HG02938 (cell line): Measurements from ENCODE around the gene CAND2.
"Not testable (repeated sequence)": the region's sequence is repeated elsewhere in the genome, so short reads cannot be mapped to it uniquely, and the experiment has no call there.

Source experiments
- ATAC-seq: cut with Tn5 transposase; IDR thresholded peaks from one replicate; pipeline ENCODE4 v1.9.1; 2021; ENCODE audit warnings: mild to moderate bottlenecking, moderate library complexity; ENCODE audit not compliant: unreplicated experiment

CAND2 gene

DNA sequence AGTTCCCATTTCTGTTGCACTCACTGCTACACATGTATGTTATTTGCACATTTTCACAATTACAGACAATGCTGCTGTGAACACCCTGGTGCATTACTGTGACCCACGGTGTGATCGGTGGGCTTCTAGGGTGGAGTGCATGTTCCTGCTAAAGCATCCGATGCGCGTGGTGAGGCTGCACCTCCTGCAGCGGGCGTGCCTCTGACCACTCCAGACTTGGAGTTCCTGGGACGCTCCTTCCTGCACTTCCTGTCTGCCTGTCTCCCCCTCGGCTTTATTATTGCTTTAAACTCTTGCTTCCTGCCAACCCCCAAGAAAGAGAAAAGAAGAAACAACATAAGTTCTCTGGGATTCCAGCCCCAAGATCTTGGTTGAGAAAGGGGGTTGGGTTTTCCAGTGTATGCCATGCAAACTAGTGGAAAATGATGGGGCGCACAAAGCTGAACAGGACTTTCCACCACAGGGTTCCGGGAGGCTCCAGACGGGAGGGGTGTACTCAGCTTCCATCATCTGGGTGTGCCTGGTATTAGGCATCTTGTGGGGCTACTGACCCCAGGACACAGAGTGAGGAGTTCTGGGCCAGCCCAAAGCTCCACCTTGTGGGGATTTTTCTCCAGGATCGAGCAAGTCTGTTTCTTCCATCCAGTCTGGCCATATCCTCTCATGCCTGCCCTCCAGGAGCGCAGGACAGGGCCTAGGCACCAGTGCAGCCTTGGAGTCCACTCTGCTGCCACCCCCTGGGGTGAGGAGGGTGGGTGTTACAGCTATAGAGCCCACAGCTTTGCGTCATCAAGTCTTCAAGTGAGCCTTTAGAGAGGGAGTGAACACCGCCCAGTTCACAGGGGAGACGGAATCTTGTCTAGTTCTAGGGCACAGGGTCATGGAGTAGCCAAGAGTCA, 33.7 kb downstream of the CAND2 start:
- no peak for ATAC-seq

DNA sequence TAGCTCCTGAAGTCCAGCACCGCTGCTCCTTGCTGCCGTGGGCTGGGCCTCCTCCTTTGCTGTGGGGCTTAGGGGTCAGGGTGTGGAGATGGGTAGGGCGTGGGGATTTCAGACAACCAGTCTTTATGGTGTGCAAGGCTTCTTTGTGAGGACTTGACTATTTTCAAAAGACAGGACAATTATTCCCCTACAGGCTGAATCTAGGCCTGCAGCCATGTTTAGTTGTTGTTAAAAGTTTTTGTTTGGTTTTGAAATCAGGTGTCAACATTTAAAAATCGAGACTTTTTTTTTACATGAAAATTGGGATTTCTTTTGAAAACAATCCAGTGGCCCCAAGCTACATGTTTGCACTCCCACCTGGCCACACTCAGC, 34.3 kb downstream of the CAND2 start:
- no peak for ATAC-seq

DNA sequence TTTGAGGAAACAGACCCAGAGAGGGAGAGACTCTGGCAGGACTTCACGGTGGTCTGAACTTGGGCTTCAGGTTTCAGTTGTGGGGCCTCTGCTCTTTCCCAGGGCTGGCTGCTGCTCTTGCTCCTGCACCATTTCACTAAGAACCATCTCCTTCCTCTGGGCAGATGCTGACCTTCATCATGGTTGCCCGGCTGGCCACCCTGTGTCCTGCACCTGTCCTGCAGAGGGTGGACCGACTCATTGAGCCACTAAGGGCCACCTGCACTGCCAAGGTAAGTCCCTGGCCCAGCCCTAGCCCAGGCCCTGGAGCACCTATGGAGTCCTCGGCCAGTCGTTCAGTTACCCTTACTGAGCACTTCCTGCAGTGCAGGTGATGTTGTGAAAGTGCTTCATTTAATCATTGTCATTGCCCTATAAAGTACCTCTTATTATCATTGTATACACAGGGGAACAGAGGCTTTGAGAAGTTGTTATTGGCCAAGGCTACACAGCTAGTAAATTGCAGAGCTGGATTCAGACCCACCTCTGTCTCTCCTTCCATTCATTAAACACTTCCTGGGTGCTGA, 34.9 kb downstream of the CAND2 start:
- ATAC-seq: no peak

DNA sequence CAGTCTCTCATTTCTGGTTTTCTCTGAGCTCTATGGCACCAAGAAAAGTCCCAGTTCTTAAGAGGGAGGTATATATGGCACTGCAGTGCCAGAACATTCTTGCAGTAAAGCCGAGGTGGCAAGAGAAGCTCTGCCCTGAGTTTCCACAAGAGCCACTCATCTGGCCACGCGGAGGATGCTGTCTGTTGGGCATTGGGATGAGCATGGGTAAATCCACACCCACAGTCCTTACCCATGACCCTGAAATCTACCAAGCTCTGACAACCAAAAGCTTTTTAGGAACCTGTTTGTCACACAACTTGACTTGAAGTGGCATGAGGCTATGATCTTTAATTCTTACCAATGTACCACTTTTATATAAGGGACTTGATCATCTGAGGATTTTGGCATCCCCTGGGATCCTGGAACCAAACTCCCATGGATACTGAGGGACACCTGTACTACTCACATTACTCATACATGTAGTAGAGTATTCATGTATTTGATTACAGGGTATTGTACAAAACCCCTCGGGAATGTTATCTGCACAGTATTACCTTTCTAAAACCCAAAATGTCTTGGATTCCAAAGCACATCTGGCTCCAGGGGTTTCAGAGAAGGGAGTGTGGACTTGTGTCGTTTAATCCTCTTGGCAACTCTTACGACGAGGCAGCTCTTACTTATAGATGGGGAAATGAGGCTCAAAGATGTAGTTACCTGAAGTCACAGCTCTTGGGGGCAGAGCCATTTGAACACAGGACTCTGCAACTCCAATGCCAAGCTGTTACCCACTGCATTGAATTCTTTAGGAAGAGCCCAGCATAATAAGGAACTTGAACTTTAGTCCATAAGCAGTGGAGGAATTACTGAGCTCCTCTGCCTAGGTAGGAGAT, 36.1 kb downstream of the CAND2 start:
- no peak for ATAC-seq

DNA sequence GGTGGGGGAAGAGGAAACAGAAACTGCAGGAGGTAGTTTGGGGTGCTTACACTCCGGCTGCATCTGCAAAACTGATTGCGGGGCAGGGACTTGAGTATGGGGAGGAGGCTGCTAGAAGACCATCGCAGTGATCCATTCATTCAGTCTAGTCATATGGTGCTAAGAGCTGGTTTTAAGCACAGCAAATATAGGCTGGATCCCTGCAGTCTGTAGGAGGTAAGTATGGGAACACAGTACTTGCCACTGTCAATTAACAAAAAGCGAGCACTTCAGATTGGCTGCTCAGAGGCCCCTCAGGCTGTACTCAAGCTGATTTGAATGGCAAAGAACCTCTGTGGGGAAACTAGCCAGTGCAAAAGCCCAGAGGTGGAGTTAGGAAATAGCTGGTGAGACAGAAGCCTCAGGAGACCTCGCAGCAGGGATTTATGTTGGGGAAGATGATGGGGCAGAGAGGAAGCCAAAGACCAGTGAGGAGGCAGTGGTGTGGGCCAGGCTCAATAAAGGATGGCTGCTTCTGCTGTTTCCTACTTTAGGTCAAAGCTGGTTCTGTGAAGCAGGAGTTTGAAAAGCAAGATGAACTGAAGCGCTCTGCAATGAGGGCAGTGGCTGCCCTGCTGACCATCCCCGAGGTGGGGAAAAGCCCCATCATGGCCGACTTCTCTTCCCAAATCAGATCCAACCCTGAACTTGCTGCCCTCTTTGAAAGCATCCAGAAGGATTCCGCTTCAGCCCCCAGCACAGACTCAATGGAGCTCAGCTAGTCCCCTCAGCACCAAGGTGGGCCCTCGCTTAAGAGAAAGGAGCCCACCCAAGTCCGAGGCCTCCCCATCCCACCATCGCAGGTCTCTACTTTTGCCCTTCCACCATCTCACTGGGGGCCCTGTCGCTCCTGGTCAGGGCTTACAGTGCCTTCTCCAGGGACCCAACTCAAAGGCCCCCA, 37.0 kb downstream of the CAND2 start:
- ATAC-seq: no peak

DNA sequence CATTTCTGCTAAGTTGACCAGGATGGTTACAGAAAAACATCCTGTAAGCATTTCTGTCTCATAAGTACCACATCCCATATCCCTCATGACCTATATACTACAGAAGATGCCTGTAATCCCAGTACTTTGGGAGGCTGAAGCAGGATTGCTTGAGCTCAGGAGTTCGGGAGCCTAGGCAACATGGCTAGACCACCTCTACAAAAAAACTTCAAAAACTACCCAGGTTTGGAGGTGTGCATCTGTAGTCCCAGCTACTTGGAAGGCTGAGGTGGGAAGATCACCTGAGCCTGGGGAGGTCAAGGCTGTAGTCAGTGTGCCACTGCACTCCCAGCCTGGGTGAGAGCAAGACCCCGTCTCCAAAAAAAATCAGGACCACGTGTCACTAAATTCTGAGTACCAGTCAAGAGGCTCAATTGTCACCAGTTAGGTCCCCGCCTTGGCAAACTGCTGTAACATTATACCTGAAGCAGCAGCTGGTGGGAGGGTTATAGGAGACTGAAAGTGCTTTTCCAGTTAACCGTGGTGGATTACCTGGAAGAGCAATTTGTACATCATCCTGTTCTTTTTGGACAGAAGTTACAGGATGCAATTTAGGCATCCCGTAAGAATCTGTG, 38.7 kb downstream of the CAND2 start:
- ATAC-seq: no peak

DNA sequence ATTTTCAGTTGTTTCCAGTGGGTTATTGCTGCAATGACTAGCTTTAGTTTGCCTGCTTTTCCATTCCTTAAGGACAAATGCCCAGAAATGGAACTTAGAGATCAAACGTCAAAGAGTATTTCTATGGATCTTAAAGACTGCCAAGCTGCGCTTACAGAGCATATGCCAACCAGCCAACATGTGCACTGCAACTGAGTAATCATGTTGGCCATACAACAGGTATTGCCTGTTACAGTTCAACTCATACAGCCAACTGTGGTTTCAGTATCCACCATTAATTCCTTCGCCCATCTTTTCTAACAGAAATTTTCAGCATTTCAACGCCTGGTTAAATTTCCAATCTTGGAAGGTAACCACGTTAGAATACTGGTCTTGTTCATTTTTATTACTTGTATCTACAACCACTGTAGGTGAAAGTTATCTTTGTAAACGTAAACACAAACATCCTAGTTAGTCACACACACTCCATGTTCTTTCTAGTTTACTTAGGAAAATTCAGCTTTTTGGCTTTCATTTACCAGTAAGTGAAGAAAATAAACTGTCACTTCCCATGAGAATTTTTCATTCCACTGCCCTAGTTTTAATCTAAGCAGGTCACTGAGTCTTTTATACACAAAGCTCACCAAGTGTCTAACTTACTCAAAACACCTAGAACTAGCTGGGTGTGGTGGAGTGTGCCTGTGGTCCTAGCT, 41.0 kb downstream of the CAND2 start:
- ATAC-seq: no peak

DNA sequence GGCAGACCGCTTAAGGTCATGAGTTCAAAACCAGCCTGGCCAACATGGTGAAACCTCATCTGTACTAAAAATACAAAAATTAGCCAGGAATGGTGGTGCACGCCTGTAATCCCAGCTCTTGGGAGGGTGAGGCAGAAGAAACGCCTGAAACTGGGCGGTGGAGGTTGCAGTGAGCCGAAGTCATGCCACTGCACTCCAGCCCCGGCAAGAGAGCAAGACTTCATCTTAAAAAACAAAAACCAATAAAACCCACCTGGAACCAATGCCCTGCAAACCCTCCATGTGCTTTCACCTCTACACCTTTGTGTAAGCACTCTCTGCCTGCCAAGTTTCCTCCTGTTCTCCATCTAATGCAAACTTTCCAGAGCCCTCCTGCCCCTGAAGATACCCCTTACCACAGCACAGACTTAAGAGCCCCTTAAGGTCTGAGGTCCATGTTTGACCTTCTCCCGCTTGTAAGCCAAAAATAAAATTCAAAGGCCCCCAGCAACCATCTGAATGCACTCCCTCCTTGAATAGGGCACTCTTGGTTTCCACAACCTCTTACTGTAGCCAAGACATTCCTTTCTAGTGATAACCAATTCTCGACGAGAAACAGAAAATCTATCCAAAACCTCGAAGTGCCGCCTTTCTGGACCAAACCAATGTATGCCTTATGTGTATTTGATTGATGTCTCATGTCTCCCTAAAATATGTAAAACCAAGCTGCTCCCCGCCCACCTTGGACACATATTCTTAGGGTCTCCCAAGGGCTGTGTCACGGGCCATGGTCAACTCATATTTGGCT, 41.9 kb downstream of the CAND2 start:
- ATAC-seq: no peak

DNA sequence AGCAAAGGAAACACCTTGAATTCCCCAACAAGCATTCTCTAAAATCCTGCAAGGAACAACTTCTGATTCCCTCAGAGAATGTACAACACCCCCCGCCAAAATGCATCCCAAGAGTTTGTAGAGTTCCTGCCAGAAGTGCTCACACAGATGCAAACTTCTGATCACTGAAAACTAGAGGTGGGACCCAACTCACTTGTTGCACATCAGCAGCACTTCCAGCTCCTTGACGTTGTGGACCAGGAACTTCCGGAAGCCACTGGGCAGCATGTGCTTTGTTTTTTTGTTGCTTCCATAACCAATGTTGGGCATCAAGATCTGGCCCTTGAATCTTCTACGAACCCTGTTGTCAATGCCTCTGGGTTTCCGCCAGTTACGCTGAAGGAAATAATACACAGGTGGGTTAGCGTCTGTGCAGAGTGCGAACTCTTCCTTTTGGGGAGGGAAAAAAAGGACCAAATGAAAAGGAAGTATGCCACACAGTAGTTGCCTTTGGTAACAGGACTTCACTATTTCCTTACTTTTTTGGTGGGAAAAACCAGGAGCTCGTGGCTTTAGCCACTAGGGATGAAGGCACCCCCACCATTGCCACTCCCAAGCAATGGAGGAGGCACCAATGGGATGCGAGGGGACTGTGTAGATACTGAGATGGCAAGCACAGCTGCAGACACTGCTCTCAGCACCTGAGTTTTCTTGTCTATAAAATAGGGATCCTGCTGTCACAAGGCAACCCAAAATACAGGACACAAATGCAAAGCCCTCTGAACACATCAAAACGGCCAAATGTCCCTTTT, 42.9 kb downstream of the CAND2 start:
- ATAC-seq: no peak

DNA sequence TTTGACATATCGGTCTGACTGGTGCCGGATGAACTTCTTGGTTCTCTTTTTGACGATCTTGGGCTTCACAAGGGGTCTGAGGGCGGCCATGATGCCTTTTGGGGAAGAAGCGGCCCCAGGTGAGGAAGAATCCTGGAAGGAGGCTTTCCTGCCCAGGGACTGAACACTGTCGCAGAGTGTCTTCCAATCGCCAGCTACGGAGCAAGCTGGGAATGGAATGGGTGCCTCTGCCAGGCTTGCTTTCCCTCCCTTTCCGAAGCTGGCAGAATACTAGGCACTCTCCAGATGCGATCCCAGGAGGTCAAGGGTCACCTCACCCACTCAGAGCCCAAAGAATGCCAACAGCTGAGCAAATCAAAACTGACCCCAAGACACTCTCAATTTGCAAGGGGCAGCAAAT, 43.7 kb downstream of the CAND2 start:
- ATAC-seq: not testable (repeated sequence)

DNA sequence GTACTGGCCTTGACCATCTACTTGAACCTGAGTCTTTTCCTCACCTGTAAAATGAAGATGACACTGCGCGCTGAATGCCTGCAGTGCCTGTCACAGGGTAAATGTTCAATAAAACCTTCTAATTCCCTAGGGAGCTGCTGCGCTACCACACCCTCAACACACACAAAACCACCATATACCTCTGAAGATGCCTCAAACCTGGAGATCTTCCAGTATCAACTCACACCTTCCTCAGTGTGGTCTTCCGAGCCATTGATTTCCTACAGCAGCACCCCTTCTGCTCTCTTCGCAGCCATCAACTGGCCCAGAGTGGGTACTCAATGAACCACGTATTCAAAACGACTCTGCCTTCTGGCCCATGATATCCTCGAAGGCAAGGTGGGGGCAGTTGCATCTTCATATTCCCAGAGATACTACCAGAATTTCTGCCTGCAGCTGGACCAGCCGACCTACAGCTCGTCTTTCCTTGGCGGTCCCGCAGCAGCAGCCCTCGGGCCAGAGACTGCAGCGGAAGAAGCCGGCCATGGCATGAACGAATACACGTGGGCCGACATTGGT, 44.2 kb downstream of the CAND2 start:
- peak; percentile 26 for ATAC-seq

DNA sequence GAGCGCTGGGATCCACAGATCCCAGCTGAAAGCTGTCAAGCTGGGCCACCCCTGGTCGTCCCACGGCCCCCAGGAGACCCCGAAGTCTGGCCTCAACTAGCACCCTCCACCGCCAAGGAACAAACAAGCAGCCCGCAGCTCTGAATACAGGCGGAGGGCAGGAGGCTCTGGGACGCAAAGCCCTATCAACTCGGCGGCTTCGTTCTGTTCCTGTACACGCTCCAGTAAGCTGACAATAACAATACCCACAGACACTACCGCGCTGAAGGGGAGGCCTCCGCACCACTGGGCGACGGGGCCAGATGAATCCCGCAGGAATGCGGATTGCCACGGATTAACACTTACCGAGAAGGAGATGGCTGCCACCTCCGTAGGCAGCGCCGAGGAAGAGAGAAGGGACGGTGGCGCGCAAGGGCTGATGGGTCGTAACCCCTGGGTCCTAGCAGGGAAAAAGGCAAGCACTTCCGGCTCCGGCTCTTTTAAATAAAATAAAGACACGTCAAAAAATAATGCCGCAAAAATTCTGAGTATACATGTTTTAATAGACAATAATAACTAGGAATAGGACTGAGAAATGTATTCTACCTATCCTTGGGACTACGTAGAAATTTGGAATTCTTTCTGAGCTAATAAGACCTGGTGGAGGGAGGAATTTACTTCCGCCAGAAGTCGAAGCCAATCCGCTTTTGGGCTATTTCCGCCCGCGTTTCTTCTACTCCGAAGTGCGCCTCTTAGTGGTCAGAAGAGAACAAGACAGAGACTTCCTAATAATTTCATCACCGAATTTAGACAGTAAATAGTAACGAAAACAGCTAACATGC, 44.9 kb downstream of the CAND2 start, which contains the start of gene RPL32:
Gene RPL32, minus strand, starts transcription at position 417 of the 821 bp plus-strand sequence. CDS start 1,328 bp downstream, outside the sequence.
- ATAC-seq: peak; percentile 81

DNA sequence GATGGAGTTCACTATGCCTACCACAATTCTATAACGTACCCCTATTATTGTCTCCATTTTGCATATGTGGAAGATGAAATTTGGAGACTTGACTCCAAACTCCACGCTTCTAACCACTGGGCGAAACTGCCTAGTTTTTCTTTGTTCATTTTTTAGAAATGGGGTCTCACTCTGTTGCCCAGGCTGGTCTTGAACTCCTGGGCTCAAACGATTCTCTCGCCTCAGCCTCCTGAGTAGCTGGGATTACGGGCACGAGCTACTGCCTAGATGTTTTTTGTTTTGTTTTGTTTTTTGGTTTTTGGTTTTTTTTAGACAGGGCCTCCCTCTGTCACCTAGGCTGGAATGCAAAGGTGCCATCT, 45.5 kb downstream of the CAND2 start:
- no peak for ATAC-seq

DNA sequence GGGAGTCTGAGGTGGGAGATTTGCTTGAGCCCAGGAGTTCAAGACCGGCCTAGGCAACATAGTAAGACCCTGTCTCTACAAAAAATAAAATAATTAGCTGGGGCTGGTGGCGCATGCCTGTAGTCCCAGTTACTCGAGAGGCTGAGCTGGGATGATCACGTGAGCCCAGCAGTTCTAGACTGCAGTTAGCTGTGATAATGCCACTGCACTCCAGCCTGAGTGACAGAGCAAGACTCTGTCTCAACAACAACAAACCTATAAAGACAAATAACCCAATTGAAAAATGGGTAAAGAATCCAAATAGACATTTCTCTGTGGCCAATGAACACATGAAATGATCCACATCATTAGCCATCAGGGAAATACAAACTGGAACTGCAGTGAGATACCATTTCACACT, 46.0 kb downstream of the CAND2 start:
- no peak for ATAC-seq

DNA sequence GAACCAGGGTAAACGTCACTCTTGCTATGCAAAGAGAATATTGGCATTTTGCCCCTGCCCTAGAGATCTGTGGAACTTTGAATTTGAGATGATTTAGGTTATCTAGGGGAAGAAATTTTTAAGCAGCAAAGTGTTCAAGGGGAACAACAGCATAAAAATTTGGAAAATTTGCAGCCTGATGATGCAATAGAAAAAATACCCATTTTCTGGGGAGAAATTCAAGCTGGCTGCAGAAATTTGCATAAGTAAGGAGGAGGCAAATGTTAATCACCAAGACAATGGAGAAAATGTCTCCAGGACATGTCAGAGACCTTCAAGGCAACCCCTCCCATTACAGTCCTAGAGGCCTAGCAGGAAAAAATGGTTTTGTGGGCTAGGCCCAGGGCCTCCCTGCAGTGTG, 49.3 kb downstream of the CAND2 start:
- ATAC-seq: no peak

DNA sequence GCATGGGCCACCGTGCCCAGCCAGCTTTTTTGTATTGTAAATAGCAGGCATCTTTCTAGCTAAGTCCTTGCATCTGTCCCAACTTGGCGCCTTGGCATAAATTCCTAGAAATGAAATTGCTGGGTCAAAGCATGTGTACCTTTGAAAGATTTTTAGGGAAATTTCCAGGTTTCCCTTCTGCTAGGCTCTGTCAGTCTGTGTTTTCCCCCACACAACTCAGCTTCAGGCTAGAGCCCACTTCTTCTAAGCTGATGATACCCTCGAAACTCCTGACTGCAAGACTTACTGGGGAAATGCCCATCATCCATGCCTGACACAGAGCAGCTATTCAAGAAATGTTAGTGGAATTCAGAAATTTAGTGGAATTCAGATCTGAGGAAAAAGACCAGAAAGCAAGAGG, 55.7 kb downstream of the CAND2 start:
- no peak for ATAC-seq

DNA sequence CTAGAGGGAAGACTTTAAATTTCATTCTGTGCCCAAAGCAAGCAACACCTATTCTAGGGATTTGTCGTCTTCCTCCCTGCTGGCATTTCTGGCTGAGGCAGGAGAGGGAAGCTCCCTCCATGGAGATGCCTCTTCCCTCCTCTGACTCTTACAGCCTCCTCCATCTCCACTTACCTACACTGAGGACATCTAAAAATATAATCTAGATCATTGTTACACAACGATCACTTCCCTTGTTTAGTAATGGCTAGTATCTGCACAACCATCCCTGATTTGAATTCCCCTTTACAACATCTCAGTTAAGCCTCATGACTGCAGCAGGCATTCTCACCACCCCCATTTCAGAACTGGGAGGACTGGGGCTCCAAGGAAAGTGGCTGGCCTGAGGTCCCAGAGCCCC, 57.4 kb downstream of the CAND2 start:
- not testable (repeated sequence) for ATAC-seq
